ENCODE measurements around the gene HTT-AS.

- TF ChIP-seq, protein P1, sequence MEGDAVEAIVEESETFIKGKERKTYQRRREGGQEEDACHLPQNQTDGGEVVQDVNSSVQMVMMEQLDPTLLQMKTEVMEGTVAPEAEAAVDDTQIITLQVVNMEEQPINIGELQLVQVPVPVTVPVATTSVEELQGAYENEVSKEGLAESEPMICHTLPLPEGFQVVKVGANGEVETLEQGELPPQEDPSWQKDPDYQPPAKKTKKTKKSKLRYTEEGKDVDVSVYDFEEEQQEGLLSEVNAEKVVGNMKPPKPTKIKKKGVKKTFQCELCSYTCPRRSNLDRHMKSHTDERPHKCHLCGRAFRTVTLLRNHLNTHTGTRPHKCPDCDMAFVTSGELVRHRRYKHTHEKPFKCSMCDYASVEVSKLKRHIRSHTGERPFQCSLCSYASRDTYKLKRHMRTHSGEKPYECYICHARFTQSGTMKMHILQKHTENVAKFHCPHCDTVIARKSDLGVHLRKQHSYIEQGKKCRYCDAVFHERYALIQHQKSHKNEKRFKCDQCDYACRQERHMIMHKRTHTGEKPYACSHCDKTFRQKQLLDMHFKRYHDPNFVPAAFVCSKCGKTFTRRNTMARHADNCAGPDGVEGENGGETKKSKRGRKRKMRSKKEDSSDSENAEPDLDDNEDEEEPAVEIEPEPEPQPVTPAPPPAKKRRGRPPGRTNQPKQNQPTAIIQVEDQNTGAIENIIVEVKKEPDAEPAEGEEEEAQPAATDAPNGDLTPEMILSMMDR (IDR thresholded peaks at IDR 0.05; ENCODE audit: low read depth, low read length), result no peak
- no peak for TF ChIP-seq POLR2A (IDR thresholded peaks at IDR 0.05; ENCODE audit: extremely low read depth, insufficient read length)
- TF ChIP-seq MAX (IDR thresholded peaks at IDR 0.05; ENCODE audit: low read depth, low read length), result no peak
- TF ChIP-seq MYC (IDR thresholded peaks at IDR 0.05; ENCODE audit: low read depth, low read length), result no peak
Measured at GRCh38 chr4:3069661-3070199, 4.6 kb downstream of the HTT-AS start.

Measured in NB4 (cell line).